CD14-positive monocyte (primary cell): Measurements from ENCODE around the gene HERC4. TPM values are rescaled to one million over a fixed set of nuclear protein-coding genes. Genes with fewer than 3 reads are reported as not detected.

Experiments used
- DNase-seq, 3 donors: peaks; one replicate each; pipeline ENCODE4 v3.0.0-alpha.2; 2011 to 2022
- H2AFZ ChIP-seq: 2 replicates; pipeline ENCODE4 v1.6.0; 2012; ENCODE audit warnings: mild to moderate bottlenecking, low read depth, low read length, inconsistent platforms; ENCODE audit not compliant: insufficient read depth, poor library complexity, severe bottlenecking
- H3K27ac ChIP-seq, 2 donors: 1 replicate in 1 of 2; 2 replicates in 1 of 2; pipeline ENCODE4 v1.5.1; 2012 to 2013; ENCODE audit warnings: low read length in 2 of 2, control low read depth in 1 of 2, inconsistent platforms in 1 of 2, low read depth in 1 of 2, mild to moderate bottlenecking in 1 of 2
- H3K27me3 ChIP-seq, 2 donors: one replicate each; pipeline versions ENCODE4 v1.6.0 to v1.6.1; 2011 to 2013; ENCODE audit warnings: low read length in 2 of 2; ENCODE audit not compliant: control insufficient read depth in 2 of 2, insufficient read depth in 2 of 2
- H3K36me3 ChIP-seq, 2 donors: replicated peaks in 1 of 2; 1 replicate in 1 of 2; 2 replicates in 1 of 2; pipeline versions ENCODE4 v1.5.1 to v1.6.1; 2012 to 2013; ENCODE audit warnings: low read length in 2 of 2, control low read depth in 1 of 2, inconsistent platforms in 1 of 2, mild to moderate bottlenecking in 1 of 2; ENCODE audit not compliant: insufficient read depth in 2 of 2, control insufficient read depth in 1 of 2
- H3K4me1 ChIP-seq, 2 donors: 1 replicate in 1 of 2; 2 replicates in 1 of 2; pipeline versions ENCODE4 v1.5.1 to v1.6.1; 2012 to 2013; ENCODE audit warnings: low read length in 2 of 2, control low read depth in 1 of 2, inconsistent platforms in 1 of 2, mild to moderate bottlenecking in 1 of 2, moderate library complexity in 1 of 2; ENCODE audit not compliant: insufficient read depth in 2 of 2, control insufficient read depth in 1 of 2
- H3K4me2 ChIP-seq: replicated peaks from 2 replicates; pipeline ENCODE3; 2012; ENCODE audit warnings: low read length, moderate library complexity, mild to moderate bottlenecking; ENCODE audit not compliant: poor library complexity, severe bottlenecking; ENCODE audit errors: extremely low read depth
- H3K4me3 ChIP-seq, 3 experiments: fragments of 200-600 bp in 1 of 3; sonication (generic) in 1 of 3; replicated peaks in 1 of 3; 1 replicate in 2 of 3; 2 replicates in 1 of 3; pipeline ENCODE4 v1.5.1; 2011 to 2013; ENCODE audit warnings: low read length in 3 of 3, mild to moderate bottlenecking in 3 of 3, control low read depth in 2 of 3, low read depth in 2 of 3, inconsistent platforms in 1 of 3, moderate library complexity in 1 of 3
- H3K79me2 ChIP-seq: 2 replicates; pipeline ENCODE4 v1.6.0; 2012; ENCODE audit warnings: mild to moderate bottlenecking, control low read depth, inconsistent platforms, low read length, moderate library complexity; ENCODE audit not compliant: insufficient read depth
- H3K9ac ChIP-seq: 2 replicates; pipeline ENCODE4 v1.6.0; 2017; ENCODE audit warnings: low read length, mild to moderate bottlenecking; ENCODE audit not compliant: insufficient read depth, poor library complexity, severe bottlenecking
- H3K9me3 ChIP-seq, 2 donors: replicated peaks in 1 of 2; 1 replicate in 1 of 2; 2 replicates in 1 of 2; pipeline versions ENCODE4 v1.5.1 to v1.6.1; 2012 to 2013; ENCODE audit warnings: low read length in 2 of 2, control low read depth in 1 of 2; ENCODE audit not compliant: control insufficient read depth in 1 of 2, insufficient read depth in 1 of 2
- H4K20me1 ChIP-seq: 2 replicates; pipeline ENCODE4 v1.6.0; 2012; ENCODE audit warnings: mild to moderate bottlenecking, low read length, control low read depth, moderate library complexity; ENCODE audit not compliant: insufficient read depth
- H3K27ac Mint-ChIP-seq, 7 donors: one replicate each; pipeline ENCODE4 v1.8.0; 2020; ENCODE audit warnings: mild to moderate bottlenecking in 7 of 7, mixed read lengths in 7 of 7, moderate library complexity in 6 of 7, inconsistent platforms in 2 of 7
- H3K27me3 Mint-ChIP-seq, 3 donors: one replicate each; pipeline ENCODE4 v1.8.0; 2021 to 2022; ENCODE audit warnings: low read depth in 3 of 3, mild to moderate bottlenecking in 3 of 3, mixed read lengths in 3 of 3, moderate library complexity in 3 of 3, inconsistent platforms in 1 of 3
- H3K36me3 Mint-ChIP-seq, 2 donors: one replicate each; pipeline ENCODE4 v1.8.0; 2020; ENCODE audit warnings: mixed read lengths in 2 of 2, inconsistent platforms in 1 of 2, mild to moderate bottlenecking in 1 of 2
- H3K4me1 Mint-ChIP-seq: one replicate; pipeline ENCODE4 v1.8.0; 2020; ENCODE audit warnings: mild to moderate bottlenecking, mixed read lengths
- H3K4me3 Mint-ChIP-seq, 2 donors: one replicate each; pipeline ENCODE4 v1.8.0; 2020; ENCODE audit warnings: mild to moderate bottlenecking in 2 of 2, mixed read lengths in 2 of 2, moderate library complexity in 1 of 2
- H3K9me3 Mint-ChIP-seq, 7 donors: one replicate each; pipeline ENCODE4 v1.8.0; 2020 to 2022; ENCODE audit warnings: mixed read lengths in 7 of 7, mild to moderate bottlenecking in 6 of 7, moderate library complexity in 6 of 7, inconsistent platforms in 2 of 7
- CTCF ChIP-seq: fragments of 200-600 bp; IDR thresholded peaks from one replicate; pipeline ENCODE4 v1.8.0; 2022; ENCODE audit warnings: antibody characterized with exemption, mild to moderate bottlenecking
- WGBS: methylation state at CpG from one replicate; pipeline ENCODE4 v1.1.5; 2013; ENCODE audit warnings: missing lambda C conversion rate; ENCODE audit not compliant: insufficient coverage; 5-methylcytosine and 5-hydroxymethylcytosine counted together
- intact Hi-C, 2 donors: fragments of 100-400 bp; cut with micrococcal nuclease; formaldehyde crosslinking; loops; one replicate each; pipeline versions ENCODE4 v1.15.0 to v1.15.1; 2023
- polyA plus RNA-seq, 3 donors: library from polyadenylated mRNA; depleted of rRNA in 1 of 3; unstranded in 2 of 3; stranded (reverse) in 1 of 3; fragments of 300-500 nt in 2 of 3; fragments of >200 nt in 1 of 3; fragmentation: Illumina TruSeq in 2 of 3; gene quantifications; 1 replicate in 2 of 3; 2 replicates in 1 of 3; pipeline ENCODE4 v1.2.3, GENCODE V29; 2012 to 2021

HERC4 gene
- polyA plus RNA-seq, 3 donors = 10.7 to 17.5 (median 14.3) TPM

GRCh38 chr10:68107651-68108050 lies 32.6 kb upstream of the HERC4 start:
- Mint-ChIP-seq H3K9me3 (no peaks in the 10 kb centered on the region), H3K27ac (no peak overlapping the region)
- TF ChIP-seq CTCF = no peak

GRCh38 chr10:68106656-68107055 lies 31.6 kb upstream of the HERC4 start:
- no peaks in the 10 kb centered on the region for H4K20me1 ChIP-seq
- no peak for TF ChIP-seq CTCF
- H2AFZ ChIP-seq = no peak overlapping the region
- intact Hi-C loops = no loop called here
- peaks cover 0 to 3% (median 1%) of the 10 kb centered on the region in 3 donors for H3K27me3 Mint-ChIP-seq
- no peaks in the 10 kb centered on the region for H3K4me1 ChIP-seq
- H3K36me3 Mint-ChIP-seq = no peaks in the 10 kb centered on the region
- no peaks in the 10 kb centered on the region for H3K27me3 ChIP-seq
- WGBS = 89% methylated on average over 1 of the region's 3 CpGs
- H3K27ac ChIP-seq = no peak overlapping the region
- no peaks in the 10 kb centered on the region for H3K79me2 ChIP-seq
- H3K9ac ChIP-seq = no peak overlapping the region
- H3K4me1 Mint-ChIP-seq = peaks cover 2% of the 10 kb centered on the region
- H3K9me3 Mint-ChIP-seq = no peaks in the 10 kb centered on the region
- H3K36me3 ChIP-seq = no peaks in the 10 kb centered on the region
- no peak overlapping the region for H3K4me2 ChIP-seq
- no peaks in the 10 kb centered on the region for H3K9me3 ChIP-seq
- no peak overlapping the region for H3K27ac Mint-ChIP-seq
- DNase-seq = no peak
- no peak overlapping the region for H3K4me3 ChIP-seq
- H3K4me3 Mint-ChIP-seq = no peak overlapping the region

More at GRCh38 chr10:68107651-68108050, 32.6 kb upstream of the HERC4 start:
- H3K4me2 ChIP-seq = no peak overlapping the region
- DNase-seq = no peak
- H3K9me3 ChIP-seq = no peaks in the 10 kb centered on the region
- no peak overlapping the region for H3K27ac ChIP-seq
- no peaks in the 10 kb centered on the region for H3K36me3 Mint-ChIP-seq
- H3K9ac ChIP-seq = no peak overlapping the region
- intact Hi-C loops = no loop called here
- H2AFZ ChIP-seq = no peak overlapping the region
- peaks cover 0 to 3% (median 1%) of the 10 kb centered on the region in 3 donors for H3K27me3 Mint-ChIP-seq
- no peak overlapping the region for H3K4me3 Mint-ChIP-seq
- no peak overlapping the region for H3K4me3 ChIP-seq
- no peaks in the 10 kb centered on the region for H3K4me1 Mint-ChIP-seq
- H3K4me1 ChIP-seq = no peaks in the 10 kb centered on the region
- no peaks in the 10 kb centered on the region for H3K79me2 ChIP-seq
- H3K36me3 ChIP-seq = no peaks in the 10 kb centered on the region
- WGBS = no CpG with 5 or more reads among the region's 1 CpG
- H3K27me3 ChIP-seq = no peaks in the 10 kb centered on the region
- H4K20me1 ChIP-seq = no peaks in the 10 kb centered on the region
